LNCaP clone FGC (cell line): Measurements from ENCODE around the gene TIE1.
A peak's percentile ranks its signal among the peaks of the same experiment; 100 is the strongest.

Source experiments
- DNase-seq: peaks from one replicate; pipeline ENCODE4 v3.0.0-alpha.2; 2011; ENCODE audit warnings: low read depth
- H3K4me3 ChIP-seq: 2 replicates; pipeline ENCODE4 v1.5.1; 2011; ENCODE audit warnings: mild to moderate bottlenecking, low read depth, low read length, control low read depth
- TF ChIP-seq, protein P1 (sequence below): IDR thresholded peaks from 2 replicates; pipeline ENCODE4 v1.5.1; 2012; ENCODE audit warnings: mild to moderate bottlenecking; ENCODE audit not compliant: control insufficient read depth, insufficient read depth; ENCODE audit errors: extremely low read depth

Gene TIE1

DNA sequence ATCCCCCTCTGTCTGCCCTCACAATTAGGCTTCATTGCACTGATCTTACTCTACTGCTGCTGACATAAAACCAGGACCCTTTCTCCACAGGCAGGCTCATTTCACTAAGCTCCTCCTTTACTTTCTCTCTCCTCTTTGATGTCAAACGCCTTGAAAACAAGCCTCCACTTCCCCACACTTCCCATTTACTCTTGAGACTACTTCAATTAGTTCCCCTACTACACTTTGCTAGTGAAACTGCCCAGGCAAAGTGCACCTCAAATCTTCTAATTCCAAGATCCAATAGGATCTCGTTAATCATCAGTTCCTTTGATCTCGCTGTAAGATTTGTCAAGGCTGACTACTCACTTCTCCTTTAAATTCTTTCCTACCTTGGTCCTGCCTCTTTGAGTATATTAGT lies 52.1 kb downstream of the TIE1 start:
- no peak overlapping the region for H3K4me3 ChIP-seq
- DNase-seq, result no peak
- TF ChIP-seq, protein P1, sequence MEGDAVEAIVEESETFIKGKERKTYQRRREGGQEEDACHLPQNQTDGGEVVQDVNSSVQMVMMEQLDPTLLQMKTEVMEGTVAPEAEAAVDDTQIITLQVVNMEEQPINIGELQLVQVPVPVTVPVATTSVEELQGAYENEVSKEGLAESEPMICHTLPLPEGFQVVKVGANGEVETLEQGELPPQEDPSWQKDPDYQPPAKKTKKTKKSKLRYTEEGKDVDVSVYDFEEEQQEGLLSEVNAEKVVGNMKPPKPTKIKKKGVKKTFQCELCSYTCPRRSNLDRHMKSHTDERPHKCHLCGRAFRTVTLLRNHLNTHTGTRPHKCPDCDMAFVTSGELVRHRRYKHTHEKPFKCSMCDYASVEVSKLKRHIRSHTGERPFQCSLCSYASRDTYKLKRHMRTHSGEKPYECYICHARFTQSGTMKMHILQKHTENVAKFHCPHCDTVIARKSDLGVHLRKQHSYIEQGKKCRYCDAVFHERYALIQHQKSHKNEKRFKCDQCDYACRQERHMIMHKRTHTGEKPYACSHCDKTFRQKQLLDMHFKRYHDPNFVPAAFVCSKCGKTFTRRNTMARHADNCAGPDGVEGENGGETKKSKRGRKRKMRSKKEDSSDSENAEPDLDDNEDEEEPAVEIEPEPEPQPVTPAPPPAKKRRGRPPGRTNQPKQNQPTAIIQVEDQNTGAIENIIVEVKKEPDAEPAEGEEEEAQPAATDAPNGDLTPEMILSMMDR, result no peak

DNA sequence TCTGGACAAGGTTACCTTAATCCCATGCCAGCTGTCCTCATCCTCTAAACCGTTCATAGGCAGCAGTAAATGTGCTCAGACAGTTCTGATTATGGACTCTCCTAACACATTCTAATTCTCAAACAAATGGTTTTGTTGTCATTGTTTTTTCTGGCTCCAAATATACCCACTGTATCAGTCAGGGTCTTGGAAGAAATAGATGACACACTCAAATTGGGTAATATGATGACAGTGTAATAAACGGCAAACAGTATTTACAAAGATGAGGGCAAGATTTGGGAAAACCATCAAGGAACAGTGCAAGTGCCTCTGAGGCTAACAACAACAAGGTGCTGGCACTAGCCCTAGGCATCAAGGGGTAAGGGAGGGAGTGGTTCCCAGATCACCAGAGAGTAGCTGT lies 53.7 kb downstream of the TIE1 start:
- TF ChIP-seq, protein P1, result no peak
- DNase-seq, result no peak
- no peak overlapping the region for H3K4me3 ChIP-seq

GRCh38 chr1:43354936-43355335 lies 54.2 kb downstream of the TIE1 start:
- TF ChIP-seq, protein P1, result no peak
- DNase-seq, result no peak
- no peak overlapping the region for H3K4me3 ChIP-seq

GRCh38 chr1:43357251-43357650 lies 56.5 kb downstream of the TIE1 start:
- no peak overlapping the region for H3K4me3 ChIP-seq
- DNase-seq, result no peak
- TF ChIP-seq, protein P1, result no peak

DNA sequence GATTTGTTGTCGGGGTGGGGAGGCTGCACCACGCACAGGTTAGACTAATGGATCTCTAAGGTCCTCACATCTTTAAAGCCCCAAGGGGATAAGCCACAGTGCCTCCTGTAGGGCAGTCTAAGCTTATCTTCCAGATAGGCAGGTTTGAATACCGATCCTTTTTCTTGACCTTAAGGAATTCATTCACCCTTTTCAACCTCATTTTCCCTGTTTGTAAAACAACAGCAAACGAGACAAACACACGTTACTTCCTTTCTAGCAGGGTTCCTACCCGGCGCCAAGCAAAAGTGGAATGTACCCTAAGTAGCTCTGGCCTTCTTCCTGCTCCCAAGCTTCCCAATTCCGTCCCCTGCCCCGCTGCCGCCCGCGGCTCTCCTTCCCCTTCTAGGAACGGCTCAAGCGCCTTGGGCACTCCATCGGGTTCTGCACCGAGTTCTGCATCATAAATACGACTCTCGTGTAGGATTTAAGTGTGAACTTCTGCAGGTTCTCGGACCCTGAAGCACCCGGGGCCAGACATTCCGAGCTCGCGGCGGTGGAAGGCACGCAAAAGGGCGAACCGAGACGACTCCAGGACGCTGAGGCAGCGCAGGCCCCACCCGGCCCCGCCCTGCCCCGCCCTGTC lies 57.5 kb downstream of the TIE1 start:
- H3K4me3 ChIP-seq, result peak overlapping the region; percentile 84
- peak; percentile 38 for DNase-seq
- TF ChIP-seq, protein P1, result peak; percentile 53

DNA sequence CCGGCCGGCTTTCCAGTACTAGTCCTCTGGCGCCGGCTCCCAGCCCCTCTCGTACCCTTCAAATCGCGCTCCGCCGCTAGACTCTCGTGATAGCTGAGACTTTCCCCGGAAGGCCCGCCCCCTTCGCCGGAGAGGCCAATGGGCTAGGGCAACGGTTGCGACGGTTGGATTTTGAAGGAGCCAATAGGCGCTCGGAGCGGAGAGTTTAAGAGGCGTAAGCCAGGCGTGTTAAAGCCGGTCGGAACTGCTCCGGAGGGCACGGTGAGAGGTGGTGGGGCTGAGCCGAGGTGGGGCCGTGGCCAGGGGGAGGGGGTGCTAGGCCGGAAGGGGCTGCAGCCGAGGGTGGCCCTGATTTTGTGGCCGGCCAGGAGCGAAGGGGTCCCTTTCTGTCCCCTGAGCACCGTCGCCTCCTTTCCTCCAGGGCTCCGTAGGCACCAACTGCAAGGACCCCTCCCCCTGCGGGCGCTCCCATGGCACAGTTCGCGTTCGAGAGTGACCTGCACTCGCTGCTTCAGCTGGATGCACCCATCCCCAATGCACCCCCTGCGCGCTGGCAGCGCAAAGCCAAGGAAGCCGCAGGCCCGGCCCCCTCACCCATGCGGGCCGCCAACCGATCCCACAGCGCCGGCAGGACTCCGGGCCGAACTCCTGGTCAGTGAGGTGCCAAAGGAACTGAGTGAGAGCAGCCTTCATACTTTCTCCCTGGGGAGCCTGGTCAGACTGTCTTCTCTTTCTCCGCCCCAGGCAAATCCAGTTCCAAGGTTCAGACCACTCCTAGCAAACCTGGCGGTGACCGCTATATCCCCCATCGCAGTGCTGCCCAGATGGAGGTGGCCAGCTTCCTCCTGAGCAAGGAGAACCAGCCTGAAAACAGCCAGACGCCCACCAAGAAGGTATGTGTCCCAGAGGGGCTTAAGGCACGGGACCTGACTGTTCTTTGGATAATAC lies 58.2 kb downstream of the TIE1 start, which contains the start of gene CDC20:
TSS of gene CDC20 (plus strand) at position 236 of the 948 bp plus-strand sequence. CDS start at position 471, 235 bp downstream.
- H3K4me3 ChIP-seq, result peak within 1 kb of the TSS; percentile 84
- DNase-seq, result peak; percentile 89
- TF ChIP-seq, protein P1, result no peak
